Stimulated activated CD8-positive, alpha-beta memory T cell treated with anti-CD3 and anti-CD28 coated beads, Interleukin-12 subunit alpha, Interleukin-12 subunit beta, amount 100 ng/mL, for 24 hours (primary cell): Measurements from ENCODE around the gene KNDC1.
"Not testable (repeated sequence)": the region's sequence is repeated elsewhere in the genome, so short reads cannot be mapped to it uniquely, and the experiment has no call there.

ENCODE experiments used
- DNase-seq: peaks from one replicate; pipeline ENCODE4 v3.0.0-alpha.2; 2020; ENCODE audit errors: extremely low read depth

The KNDC1 gene

DNA sequence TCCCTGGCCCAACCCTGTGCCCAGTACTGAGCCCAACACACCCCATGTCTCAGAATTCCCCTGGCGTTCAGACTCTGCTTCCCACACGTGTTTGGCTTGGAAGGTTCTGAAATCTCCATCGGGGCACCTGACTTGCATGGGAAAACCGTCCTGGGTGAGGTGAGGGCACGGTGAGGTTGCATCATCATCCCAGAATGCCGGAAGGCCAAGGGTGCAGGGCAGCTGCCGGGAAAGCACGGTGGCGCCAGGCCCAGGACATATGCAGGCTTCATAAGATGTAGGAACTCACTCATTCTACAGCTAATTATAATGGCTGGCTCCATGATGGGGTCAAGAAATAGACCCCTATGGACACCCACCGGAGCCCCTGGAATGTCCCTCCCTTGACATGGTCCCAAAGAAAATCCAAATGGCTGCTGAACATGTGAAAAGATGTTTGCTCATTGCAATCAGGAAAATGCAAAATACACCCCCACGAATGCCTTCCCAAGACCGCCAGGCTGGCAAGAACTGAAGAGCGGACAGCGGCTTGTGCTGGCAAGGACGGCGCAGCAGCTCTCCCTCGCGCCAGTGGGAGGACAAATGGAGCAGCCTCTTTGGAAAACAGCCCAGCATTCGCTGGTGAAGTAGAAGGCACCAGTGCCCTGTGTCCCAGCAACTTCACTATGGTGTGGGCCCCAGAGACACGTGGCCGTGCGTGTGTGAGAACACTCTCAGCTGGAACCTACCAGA lies 2.3 kb downstream of the KNDC1 start:
- no peak for DNase-seq

DNA sequence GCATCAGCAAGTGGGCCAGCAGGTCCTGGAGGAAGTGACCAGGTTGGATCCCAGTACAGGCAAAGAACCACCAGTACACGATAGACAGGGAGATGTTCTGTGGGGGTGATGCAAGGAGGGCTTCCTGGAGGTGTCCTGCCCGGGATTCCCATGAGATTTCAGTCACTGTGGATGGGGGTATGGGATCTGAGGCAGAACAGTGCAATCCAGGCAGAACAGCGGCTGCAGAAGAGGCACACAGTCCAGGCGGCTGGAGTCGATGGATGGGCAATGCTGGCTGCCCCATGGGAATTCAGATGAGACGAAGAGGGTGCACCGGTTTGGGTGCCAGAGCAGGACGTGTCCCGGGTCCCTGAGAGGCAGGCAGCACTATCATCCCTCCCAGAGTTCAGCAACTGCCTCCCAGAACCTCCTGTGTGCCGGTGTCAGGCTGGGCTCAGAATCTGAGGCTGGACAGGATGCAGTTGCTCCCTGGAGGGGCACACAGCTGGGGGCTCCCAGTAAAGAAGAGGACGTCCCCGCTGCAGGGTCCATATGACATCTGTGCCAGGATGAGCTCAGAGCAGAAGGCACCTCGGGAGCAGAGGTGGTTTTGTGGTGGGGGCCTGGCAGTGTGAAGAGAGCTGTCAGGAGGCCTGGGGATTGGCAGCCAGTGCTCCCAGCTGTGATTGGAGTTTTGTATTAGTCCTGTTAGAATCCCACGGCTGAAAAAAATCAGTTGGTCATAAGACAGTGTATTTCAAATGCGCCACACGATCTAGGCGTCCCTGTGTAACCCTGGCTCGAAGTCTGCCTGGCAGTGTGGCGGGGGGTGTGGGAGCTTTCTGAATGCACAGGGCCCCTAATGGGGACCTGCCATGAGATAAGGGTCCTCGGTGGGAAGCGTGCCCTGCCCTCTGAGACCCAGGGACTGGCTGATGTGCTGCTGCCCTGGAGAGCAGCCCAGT lies 3.2 kb downstream of the KNDC1 start:
- DNase-seq = no peak

DNA sequence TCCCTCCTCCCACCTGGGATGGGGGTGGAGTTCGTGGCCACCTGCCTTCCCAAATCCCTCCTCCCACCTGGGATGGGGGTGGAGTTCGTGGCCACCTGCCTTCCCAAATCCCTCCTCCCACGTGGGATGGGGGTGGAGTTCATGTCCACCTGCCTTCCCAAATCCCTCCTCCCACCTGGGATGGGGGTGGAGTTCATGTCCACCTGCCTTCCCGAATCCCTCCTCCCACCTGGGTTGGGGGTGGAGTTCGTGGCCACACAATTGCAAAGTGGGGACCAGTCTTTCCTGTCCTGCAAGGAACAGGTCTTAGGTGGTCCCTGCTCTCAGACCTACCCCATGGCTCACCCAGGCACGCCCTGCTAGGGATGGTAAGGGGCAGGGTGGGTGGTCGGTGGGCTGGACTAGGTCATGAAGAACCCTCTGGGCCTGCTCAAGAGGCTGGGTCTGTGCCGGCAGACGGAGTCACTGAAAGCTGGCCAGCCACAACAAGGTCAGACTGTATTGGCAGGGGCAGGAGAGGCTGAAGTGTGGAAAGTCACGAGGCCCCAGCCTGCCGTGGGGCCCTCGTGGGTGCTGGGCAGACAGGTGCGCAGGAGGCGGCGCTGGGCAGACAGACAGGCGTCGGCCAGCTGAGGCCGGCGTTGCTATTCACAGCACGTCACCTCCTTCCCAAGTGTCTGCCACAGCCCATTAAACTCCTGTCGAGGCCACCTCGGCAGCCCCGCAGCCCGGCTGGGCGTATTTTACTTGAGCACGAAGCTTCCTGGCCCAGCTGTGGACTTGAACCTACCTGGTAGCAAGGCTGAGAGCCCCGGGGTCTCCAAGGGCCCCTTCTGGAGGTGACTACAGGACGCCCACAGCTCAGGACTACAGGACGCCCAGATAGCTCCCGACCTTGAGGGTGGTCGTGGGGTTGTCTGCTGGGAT lies 4.1 kb downstream of the KNDC1 start:
- no peak for DNase-seq

DNA sequence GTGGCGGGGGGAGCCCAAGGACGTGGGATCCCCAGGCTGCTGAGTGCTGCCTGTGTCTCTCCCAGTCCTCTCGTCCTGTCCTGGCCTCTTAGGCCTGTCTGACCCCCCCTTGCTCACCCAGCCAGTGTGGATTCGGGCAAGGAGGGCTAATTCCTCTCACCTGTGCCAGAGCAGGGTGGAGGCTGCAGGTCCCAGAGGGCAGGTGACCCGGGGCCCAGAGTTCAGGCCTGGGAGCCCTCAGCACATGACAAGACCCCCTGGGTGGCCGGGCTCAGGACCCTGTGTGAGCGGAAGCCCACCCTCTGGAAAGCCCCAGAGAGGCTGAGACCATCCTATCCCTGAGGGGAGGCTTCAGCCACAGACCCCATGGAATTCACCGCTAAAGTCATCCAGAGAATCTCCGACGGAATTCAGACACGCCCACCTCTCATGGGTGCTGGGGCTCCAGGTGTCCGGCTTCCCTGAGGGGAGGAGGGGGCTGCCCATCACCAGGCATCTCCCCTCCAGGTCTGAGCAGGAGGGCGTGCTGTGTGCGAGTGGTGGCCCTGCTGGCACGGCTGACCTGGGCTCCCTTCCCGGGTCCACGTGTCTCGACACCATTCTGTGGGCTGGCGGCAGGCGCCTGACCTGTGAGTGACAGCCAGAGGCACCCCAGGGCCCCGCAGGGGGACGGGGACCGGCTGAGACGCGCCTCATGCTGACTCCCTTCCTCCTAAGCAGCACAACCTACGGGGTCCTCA lies 5.0 kb downstream of the KNDC1 start:
- DNase-seq = no peak

DNA sequence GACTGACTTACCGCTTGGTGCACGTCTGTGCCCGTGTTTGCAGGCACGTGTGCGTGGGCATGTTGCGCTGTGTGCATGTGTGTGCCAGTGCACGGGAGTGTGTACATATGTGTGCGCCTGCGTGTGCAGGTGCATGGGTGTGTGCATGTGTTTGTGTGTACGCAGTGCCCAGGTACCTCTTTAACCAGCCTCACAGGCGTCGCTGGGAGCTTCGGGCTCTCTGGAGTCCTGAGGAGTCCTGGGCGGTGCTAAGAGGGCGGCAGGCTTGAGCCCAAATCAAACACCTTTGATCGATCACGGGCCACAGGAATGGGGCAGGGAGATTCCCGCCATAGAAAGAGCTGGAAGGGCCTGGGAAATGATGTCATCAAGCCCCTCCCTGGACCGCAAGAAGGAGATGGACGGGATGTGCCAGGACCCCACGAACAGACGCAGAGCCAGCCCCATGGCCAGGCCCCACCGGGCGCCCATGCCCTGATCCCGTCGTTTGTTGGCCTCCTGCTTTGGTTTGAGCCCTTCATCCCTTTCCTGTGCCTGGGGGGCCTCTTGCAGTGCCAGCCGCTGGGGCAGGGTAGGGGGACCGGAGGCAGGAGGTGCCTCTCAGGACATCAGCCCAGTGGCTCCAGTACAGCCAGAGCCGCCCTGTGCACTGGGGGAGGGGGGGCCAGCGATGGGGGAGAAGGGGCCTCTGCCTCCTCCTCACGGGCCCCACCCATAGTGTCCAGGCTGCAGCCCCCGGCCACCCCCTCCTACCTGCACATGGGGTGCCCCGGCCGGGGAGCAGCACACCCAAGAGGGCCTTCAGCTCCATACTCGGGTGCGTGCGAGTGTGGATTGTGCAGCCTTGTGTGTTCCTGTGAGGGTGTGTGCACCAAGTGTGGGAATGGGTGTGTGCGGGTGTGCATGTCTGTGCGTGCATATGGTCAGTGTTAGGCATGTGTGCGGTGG lies 5.8 kb downstream of the KNDC1 start:
- DNase-seq = no peak

DNA sequence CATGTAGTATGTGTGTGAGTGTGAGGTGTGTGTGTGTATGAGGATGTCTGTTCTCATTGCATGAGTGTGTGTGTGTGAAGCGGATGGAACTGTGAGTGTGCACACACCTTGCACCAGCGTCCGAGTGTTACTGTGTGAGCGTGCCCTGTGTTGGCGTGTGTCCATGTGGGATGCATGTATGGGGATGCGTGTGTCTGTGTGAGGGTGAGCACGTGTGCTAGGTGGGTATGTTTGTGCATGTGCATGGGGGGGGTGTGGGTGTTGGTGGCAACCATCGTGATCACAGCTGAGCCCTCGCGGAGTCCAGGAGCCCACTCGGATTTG lies 6.4 kb downstream of the KNDC1 start:
- DNase-seq = no peak

DNA sequence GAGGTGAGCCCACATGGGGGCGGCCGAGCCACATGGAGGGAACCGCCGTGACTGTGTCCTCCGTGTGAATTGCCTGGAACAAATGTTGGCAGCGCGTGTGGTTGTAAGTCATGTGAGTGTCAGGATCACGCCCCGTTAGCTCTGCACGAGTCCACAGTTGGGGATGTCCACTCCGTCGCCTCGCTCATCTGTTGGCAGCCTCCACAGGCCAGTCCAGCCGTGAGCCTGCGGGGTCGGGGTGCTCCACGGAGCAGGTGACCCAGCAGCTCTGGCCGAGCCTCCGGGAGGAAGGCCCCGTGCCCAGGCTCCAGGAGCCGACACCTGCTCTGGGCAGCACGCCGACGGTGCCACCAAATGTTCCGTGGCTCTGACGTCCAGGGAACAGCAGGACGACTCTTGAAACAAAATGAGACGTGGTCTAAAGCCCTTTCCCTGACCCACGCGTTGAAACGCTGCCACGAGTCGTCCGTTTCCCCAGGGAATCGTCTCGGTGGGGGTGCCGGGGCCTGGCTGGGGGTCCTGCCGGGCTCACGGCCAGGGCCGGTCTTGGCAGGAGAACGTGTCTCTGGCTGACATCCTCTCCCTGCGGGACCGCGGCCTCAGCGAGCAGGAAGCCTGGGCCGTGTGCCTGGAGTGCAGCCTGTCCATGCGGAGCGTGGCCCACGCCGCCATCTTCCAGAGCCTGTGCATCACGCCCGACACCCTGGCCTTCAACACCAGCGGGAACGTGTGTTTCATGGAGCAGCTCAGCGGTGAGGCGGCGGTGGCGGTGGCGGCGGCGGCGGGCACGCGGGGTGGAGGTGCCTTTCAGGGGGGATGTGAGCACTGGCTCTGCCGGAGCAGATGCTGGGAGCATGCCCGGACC lies 7.0 kb downstream of the KNDC1 start:
- DNase-seq = no peak

DNA sequence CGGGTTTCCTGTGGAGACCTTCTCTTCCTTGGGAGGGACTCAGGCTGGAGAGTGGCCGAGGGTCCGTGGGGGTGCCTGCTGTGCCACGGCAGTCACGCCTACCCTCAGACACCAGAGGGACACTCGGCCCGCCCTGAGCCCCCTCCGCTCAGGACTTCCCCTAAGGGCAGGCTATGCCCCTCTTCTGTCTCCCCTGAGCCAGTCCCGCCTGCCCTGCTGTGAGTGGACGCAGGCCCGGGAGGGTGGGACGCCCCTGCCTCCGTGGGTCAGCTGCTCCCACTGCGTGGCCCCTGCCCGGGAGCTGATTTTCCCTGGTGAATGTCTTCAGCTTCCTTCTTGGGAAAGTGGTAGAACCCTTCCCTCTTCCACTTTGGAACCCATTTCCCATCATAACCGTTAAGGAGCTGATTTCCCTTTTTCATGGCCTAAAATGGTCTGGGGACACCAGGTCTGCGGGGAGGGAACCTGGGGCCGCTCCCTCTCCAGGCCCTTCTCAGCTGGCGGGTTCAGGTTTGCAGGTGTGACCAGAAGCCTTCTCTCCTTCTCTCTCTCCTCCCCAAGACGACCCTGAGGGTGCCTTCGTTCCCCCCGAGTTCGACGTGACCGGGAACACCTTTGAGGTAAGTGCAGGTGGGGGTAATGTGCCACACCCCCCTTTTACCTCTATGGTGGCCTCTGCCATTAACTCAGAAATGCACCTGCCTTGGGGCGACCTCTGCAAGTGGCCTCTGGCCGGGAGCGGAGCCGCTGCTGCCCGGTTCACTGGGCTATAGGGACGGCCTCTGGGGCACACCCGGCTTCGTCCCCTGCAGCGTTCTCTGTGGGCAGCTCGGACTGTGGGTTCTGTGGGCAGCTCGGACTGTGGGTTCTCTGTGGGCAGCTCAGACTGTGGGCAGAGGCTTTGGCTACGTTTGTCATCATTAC lies 7.9 kb downstream of the KNDC1 start:
- no peak for DNase-seq

DNA sequence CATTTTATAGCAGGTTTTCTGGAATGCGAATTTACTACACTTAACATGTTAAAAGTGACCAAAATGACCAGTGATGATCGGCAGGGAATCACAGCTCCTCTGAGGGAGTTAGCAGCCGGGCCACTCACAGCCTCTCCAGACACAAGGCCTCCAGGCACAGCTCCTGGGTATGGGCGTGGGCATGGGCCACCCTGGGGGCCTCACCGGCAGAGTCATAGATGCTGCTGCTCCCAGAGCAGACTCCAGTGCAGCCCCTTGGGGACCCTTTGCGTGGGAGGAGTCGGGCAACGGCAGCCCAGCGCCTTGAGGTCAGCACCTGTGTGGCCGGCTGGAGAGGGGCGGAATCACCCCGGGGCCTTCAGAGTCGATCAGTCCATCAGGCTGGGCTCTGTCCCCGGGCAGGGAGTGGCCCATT lies 8.6 kb downstream of the KNDC1 start:
- no peak for DNase-seq

DNA sequence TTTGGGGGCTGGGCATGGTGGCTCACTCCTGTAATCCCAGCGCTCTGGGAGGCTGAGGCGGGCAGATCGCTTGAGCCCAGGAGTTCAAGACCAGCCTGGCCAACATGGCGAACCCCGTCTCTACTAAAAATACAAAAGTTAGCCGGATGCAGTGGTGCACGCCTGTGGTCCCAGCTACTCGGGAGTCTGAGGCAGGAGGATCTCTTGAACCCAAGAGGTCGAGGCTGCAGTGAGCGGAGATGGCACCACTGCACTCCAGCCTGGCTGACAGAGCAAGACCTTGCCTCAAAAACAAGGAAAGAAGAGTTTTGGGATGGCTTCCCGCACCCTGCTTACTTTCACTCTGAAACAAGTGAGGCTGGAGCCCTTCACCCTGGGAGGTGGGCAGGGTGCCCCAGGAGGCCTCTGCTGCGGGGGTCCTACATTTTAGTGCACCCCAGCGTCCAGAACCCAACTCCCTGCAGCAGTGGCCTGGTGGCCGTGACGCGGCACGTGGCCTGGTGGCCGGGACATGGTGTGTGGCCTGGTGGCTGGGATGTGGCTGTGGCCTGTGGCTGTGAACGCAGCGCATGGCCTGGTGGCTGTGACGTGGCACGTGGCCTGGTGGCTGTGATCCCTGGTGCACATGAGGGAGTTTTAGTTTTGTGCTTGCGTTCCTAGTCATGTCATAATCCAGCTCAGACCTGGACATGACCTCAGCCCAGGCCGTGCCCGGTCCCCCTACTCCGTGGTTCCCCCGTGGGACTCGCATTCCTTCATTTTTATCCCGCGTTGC lies 9.3 kb downstream of the KNDC1 start:
- no peak for DNase-seq

DNA sequence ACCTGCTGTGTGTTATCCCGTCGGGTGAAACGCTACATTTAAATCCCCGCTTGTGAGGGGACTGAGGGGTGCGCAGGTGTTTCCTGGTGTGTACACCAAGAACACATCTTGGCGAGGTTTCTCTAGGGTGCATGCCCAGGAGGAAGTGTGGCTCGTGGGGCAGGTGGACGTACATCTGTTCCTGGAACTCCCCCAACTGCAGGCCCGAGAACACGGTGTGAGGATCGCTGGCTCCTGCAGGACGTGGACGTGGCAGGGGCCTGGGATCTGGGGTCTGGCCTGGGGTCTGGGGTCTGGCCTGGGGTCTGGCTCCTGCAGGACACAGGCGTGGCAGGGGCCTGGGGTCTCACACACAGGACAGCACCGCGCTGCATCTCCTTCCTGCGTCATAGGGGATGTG lies 10.1 kb downstream of the KNDC1 start:
- no peak for DNase-seq

DNA sequence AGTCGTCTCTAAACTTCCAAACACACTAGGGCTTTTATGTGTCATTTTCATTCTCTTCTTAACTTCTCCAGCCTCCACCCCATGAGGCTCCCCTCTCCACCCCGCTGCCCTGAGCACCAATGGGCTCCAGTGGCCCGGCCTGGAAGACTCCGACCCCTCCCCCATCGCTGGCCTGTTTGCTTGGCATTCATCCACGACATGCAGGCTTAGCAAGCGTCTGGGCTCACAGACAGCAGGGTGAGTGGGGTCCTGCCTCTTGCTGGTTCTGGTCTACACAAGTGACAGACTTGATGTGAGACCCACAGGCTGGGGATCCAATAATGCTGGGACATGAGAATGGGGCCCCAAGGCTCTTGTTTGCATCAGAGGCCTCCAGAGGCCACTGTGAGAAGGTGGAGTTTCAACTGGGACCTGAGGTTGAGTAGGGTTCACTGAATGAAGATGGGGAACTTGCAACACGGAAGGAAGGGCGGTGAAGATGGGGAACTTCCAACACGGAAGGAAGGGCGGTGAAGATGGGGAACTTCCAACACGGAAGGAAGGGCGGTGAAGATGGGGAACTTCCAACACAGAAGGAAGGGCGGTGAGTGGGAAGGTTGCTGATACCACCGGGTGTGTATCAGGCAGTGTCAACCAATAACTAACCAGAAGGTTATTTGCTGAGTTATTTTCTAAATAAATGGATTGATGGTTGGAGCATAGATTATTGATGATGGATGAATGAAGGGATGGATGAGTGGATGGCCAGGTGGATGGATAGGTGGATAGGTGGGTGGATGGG lies 14.0 kb downstream of the KNDC1 start:
- no peak for DNase-seq

DNA sequence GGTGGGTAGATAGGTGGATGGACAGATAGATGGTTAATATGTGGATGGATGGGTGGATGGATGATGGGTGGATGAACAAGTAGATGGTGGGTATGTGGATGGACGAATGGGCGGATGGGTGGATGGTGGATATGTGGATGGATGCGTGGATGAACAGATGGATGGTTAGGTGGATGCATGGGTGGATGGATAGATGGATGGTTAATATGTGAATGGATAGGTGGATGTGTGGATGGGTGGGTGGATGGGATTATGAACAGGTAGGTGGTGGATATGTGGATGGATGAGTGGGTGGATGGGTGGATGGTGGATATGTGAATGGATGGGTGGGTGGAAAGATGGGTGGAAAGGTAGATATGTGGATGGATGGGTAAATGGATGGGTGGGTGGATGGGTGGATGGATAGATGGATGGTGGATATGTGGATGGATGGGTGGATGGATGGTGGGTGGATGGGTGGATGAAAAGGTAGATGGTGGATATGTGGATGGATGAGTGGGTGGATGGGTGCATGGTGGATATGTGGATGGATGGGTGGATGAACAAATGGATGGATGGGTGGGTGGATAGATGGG lies 14.8 kb downstream of the KNDC1 start:
- no peak for DNase-seq

DNA sequence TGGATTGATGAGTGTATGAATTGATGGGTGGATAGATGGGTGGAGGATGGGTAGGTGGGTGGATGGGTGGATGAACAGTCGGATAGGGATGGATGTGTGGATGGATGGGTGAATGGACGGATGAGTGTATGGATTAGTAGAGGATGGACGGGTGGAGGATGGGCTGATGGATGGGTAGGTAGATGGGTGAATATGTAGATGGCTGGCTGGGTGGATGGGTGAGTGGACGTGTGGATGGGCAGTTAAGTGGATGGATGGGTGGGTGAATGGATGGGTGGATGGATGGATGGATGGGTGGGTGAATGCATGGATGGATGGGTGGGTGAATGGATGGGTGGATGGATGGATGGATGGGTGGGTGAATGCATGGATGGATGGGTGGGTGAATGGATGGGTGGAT lies 15.6 kb downstream of the KNDC1 start:
- not testable (repeated sequence) for DNase-seq

DNA sequence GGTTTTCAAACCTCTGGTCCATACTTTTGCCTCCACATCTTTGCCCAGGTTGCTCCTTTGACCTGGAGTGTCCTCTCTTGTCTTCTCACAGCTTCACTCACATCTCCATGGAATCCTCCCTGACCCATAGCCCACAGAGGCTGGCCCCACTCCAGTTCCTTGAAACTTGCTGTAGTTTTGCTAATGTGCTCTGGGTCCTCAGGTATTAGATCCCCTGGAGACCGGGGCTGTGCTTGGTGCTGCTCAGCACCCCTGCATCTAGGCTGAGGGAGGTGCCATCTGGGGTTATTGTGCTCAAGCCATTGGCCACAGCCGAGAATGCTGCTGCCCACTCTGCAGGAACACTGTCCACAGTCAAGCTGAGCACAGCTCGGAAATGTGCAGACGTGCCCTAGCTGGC lies 16.5 kb downstream of the KNDC1 start:
- no peak for DNase-seq
